Stromal cell of bone marrow (primary cell): ENCODE data around the gene GEMIN7.

Source experiments
- DNase-seq: peaks from one replicate; pipeline ENCODE4 v3.0.0-alpha.2; 2012; ENCODE audit warnings: low read depth

Gene GEMIN7

GRCh38 chr19:45079063-45079910 lies at the start of gene GEMIN7:
Gene GEMIN7, plus strand, starts transcription at chr19:45079260. Its CDS starts 10,855 bp downstream, at chr19:45090115.
- DNase-seq, result peak; percentile 37

- DNase-seq, result no peak
Observed at GRCh38 chr19:45030825-45031224, 48.2 kb upstream of the GEMIN7 start.

- DNase-seq, result no peak
Observed at GRCh38 chr19:45032421-45032820, 46.6 kb upstream of the GEMIN7 start.

GRCh38 chr19:45035755-45036154 lies 43.3 kb upstream of the GEMIN7 start:
- DNase-seq, result no peak

DNA sequence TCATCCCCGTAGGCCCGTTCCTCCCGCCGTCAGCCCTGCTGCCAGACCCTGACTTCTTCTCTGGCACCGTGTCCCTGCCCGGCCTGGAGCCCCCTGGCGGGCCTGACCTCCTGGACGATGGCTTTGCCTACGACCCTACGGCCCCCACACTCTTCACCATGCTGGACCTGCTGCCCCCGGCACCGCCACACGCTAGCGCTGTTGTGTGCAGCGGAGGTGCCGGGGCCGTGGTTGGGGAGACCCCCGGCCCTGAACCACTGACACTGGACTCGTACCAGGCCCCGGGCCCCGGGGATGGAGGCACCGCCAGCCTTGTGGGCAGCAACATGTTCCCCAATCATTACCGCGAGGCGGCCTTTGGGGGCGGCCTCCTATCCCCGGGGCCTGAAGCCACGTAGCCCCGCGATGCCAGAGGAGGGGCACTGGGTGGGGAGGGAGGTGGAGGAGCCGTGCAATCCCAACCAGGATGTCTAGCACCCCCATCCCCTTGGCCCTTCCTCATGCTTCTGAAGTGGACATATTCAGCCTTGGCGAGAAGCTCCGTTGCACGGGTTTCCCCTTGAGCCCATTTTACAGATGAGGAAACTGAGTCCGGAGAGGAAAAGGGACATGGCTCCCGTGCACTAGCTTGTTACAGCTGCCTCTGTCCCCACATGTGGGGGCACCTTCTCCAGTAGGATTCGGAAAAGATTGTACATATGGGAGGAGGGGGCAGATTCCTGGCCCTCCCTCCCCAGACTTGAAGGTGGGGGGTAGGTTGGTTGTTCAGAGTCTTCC lies 41.5 kb upstream of the GEMIN7 start:
- no peak for DNase-seq

DNA sequence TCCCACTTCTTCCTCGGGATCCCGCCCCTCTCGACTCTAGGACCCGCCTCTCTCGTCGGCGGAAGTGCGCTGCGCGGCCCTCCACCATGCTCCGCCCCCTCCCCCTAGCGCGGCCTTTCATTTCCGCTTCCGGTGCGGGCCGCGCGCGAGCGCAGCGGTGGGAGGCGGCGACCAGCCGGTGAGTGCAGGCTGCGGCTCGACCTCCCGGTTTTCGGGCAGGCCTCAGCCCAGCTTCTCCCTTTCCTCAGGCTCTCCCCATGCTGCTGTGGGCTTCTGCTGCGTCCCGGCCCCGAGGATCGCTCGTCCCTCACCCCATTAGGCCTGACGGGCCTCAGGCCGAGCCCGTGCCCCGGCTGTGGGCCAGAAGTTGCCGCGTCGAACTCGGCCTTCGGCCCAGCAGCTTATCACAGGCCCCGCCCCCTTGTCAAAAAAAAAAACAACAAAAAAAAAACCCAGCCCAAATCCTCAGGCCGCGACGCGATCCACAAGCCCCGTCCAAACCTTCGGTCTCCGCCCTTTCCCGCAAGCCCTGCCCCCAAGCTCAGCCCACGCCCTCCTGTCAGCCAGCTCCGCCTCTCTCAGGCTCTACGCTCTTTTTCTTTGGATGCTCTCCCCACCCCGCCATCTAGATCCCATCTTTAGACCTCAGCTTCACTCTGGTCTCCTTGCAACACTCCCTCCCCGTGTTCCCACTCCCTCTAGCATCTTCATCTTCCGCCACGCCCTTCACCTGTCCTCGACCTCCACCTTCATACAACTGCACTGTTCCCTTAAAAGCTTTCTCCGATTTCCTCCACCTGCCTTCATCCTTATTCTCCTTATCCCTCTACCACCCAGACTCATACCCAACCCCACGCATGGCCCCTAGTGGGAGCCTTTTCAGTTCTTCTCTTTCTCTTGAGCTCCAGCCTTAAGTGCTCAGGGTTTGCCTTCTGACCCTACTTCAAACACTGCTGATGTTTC lies 39.8 kb upstream of the GEMIN7 start, which contains the start of gene CLASRP:
TSS of gene CLASRP (plus strand) at position 115 of the 963 bp plus-strand sequence. CDS start 1,168 bp downstream, outside the sequence.
- peak; percentile 82 for DNase-seq

- DNase-seq, result no peak
Observed at GRCh38 chr19:45040059-45040771, 38.8 kb upstream of the GEMIN7 start.

- DNase-seq, result no peak
Observed at GRCh38 chr19:45041125-45041524, 37.9 kb upstream of the GEMIN7 start.

GRCh38 chr19:45045671-45046353 lies 33.2 kb upstream of the GEMIN7 start:
- no peak for DNase-seq

- no peak for DNase-seq
Observed at GRCh38 chr19:45046355-45046754, 32.7 kb upstream of the GEMIN7 start.

GRCh38 chr19:45047188-45047797 lies 31.8 kb upstream of the GEMIN7 start:
- DNase-seq, result no peak

DNA sequence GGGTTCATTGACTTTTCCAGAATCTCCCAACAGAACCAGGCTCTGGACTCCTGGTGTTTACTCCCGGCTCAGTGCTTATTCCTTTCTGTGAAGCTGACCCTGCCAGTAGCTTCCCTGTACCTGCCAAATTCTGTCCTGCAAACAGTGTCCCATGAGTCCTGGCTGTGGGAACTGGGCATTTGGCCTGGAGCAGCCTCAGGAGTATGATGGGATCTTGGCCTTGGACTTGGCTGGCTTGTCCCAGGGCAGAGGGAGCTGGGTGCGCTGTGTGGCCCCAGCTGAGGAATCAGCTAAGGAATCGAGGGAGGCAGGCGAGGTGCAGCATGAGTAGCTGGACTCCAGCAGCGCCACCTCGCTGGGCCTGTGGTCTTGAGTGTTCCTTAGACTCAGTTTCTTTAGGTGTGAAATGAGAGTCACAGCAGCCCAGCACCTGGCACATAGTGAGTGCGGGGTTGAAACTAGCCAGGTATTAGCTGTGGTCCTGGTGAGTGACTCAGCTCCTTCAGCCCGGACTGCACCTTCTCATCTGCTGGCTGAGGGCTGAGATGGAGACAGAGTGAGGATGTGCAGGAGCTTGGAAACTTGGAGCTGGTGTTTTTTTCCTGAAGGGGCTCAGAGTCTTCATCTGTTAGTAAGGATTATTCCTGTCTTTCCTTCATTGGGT lies 29.9 kb upstream of the GEMIN7 start:
- DNase-seq, result no peak

DNA sequence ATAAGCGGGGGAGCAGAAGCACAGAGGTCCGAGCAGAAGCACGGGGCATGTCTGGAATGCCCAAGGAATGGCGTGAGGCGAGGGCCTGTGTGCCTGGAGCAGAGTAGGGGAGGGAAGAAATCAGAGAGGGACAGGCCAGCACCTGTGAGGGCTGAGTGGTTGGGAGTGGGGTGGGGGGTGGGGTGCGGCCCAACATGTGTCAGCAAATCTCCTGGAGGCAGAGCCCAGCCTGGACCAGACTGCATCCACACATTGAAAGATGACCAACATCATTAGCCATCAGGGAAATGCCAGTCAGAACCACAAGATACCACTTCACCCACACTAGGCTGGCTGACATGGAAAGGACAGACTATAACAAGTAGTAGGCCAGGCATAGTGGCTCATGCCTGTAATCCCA lies 29.0 kb upstream of the GEMIN7 start:
- DNase-seq, result no peak

DNA sequence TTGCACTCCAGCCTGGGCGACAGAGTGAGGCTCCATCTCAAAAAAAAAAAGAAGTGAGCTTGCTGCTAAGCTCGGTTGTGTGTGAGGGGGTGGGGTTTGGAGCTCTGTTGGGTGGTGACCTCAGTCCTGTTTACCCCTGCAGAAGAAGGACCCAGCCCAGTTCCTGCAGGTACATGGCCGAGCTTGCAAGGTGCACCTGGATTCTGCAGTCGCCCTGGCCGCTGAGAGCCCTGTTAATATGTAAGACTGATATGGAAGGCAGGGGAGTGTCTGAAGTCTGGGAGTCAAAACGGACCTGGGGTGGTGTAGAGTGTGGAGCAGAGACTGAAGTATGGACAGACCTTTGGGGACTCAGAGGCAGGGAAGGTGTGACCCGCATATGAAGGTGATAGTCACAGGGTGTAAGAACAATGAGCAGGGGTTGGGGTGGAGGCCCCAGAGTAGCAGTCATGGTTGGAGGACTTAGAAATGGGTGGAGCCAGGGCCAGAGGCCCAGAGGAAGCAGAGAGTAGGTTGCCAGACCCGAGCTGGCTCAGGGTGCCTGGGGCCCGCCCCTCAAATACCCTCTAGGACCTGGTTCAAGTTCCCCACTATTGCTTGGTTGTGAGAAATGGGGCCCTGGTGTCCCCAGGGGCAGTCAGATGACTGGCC lies 27.0 kb upstream of the GEMIN7 start:
- no peak for DNase-seq

GRCh38 chr19:45056831-45057230 lies 22.2 kb upstream of the GEMIN7 start:
- DNase-seq, result no peak

- DNase-seq, result no peak
Observed at GRCh38 chr19:45057444-45057843, 21.6 kb upstream of the GEMIN7 start.

- no peak for DNase-seq
Observed at GRCh38 chr19:45058622-45059159, 20.4 kb upstream of the GEMIN7 start.

DNA sequence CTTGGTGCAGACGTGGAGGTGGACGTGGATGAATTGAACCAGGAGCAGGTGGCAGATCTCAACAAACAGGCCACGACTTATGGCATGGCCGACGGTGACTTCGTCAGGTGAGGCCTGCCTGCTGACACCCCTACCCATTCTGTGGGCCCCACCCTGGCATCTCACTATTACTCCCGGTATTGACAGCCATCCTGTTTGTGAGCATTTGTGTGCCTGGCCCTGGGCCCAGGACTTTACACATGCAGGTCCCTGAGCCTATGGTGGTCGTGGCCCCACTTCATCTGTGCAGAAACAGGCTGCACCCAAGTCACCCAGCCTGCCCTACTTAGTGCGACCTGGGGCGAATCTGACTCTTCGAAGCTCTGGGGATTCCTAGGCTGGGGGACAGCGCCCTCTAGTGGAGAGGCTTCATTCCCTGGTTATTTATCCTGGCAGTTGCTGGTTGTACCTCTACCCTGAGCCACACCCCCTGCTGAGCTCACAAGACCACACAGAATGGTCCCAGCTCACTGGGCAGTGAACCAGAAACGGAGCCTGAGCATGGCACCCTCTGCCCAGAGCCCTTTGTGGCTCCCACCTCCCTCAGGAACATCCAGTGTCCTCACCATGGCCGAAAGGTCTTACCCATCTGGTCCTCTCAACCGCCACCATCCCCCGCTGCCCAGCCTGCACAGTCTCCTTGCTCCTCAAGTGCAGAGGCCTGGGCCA lies 19.6 kb upstream of the GEMIN7 start:
- DNase-seq, result peak; percentile 48
